SK-N-SH treated with all-trans-retinoic acid at 6 μM for 48 hours (cell line): ENCODE results near the gene OSBPL1A.

Experiments used
- ATAC-seq: fragments of 200-7000 bp; cut with Tn5 transposase; 3 replicates; pipeline ENCODE4 v1.9.1; 2020; ENCODE audit warnings: mild to moderate bottlenecking, moderate library complexity
- ARNTL ChIP-seq: fragments of 450-650 bp; formaldehyde crosslinking; IDR thresholded peaks from 2 replicates; pipeline ENCODE4 v1.5.0; 2020; ENCODE audit warnings: low read depth, mild to moderate bottlenecking, moderate library complexity, borderline replicate concordance
- BACH2 ChIP-seq: fragments of 250-450 bp; sonication (Bioruptor Pico); IDR thresholded peaks from 2 replicates; pipeline ENCODE4 v1.9.0; 2021; ENCODE audit warnings: mild to moderate bottlenecking, borderline replicate concordance
- CSDC2 ChIP-seq: fragments of 250-450 bp; sonication (Bioruptor Pico); IDR thresholded peaks from 2 replicates; pipeline ENCODE4 v1.5.0; 2020; ENCODE audit warnings: mild to moderate bottlenecking, moderate library complexity
- CSRNP3 ChIP-seq: fragments of 250-450 bp; sonication (Bioruptor Pico); IDR thresholded peaks from 2 replicates; pipeline ENCODE4 v1.5.1; 2021; ENCODE audit warnings: mild to moderate bottlenecking, moderate library complexity
- ESRRG ChIP-seq: fragments of 250-450 bp; sonication (Bioruptor Pico); IDR thresholded peaks from 2 replicates; pipeline ENCODE4 v1.6.1; 2021; ENCODE audit warnings: mild to moderate bottlenecking
- GLIS3 ChIP-seq: fragments of 250-450 bp; sonication (Bioruptor Pico); IDR thresholded peaks from 2 replicates; pipeline ENCODE4 v1.5.0; 2020; ENCODE audit warnings: mild to moderate bottlenecking, moderate library complexity
- ISL1 ChIP-seq: fragments of 250-450 bp; sonication (Bioruptor Pico); IDR thresholded peaks from 2 replicates; pipeline ENCODE4 v2.1.2; 2022; ENCODE audit warnings: mild to moderate bottlenecking, moderate library complexity
- OSR1 ChIP-seq: fragments of 250-450 bp; sonication (Bioruptor Pico); IDR thresholded peaks from 2 replicates; pipeline ENCODE4 v1.8.0; 2022; ENCODE audit warnings: moderate library complexity, mild to moderate bottlenecking, inconsistent platforms
- PPARA ChIP-seq: fragments of 250-450 bp; sonication (Bioruptor Pico); IDR thresholded peaks from 2 replicates; pipeline ENCODE4 v1.5.0; 2020; ENCODE audit warnings: mild to moderate bottlenecking, borderline replicate concordance
- RARB ChIP-seq: fragments of 250-450 bp; sonication (Bioruptor Pico); IDR thresholded peaks from 2 replicates; pipeline ENCODE4 v1.8.0; 2021; ENCODE audit warnings: mild to moderate bottlenecking, moderate library complexity
- SNAI2 ChIP-seq: fragments of 250-450 bp; sonication (Bioruptor Pico); IDR thresholded peaks from 2 replicates; pipeline ENCODE4 v1.5.0; 2020; ENCODE audit warnings: mild to moderate bottlenecking, moderate library complexity
- TCF4 ChIP-seq: fragments of 250-450 bp; sonication (Bioruptor Pico); IDR thresholded peaks from 2 replicates; pipeline ENCODE4 v1.8.0; 2021; ENCODE audit warnings: mild to moderate bottlenecking, moderate library complexity, borderline replicate concordance
- TOX ChIP-seq: fragments of 250-450 bp; sonication (Bioruptor Pico); IDR thresholded peaks from 2 replicates; pipeline ENCODE4 v1.8.0; 2021; ENCODE audit warnings: mild to moderate bottlenecking, moderate library complexity, borderline replicate concordance
- TSHZ2 ChIP-seq: fragments of 250-450 bp; sonication (Bioruptor Pico); IDR thresholded peaks from 2 replicates; pipeline ENCODE4 v1.5.0; 2020; ENCODE audit warnings: mild to moderate bottlenecking, moderate library complexity
- ZC3H10 ChIP-seq: fragments of 250-450 bp; sonication (Bioruptor Pico); IDR thresholded peaks from 2 replicates; pipeline ENCODE4 v1.5.1; 2021; ENCODE audit warnings: mild to moderate bottlenecking, moderate library complexity
- ZFP3 ChIP-seq: fragments of 250-450 bp; sonication (Bioruptor Pico); IDR thresholded peaks from 2 replicates; pipeline ENCODE4 v1.5.0; 2020; ENCODE audit warnings: mild to moderate bottlenecking, moderate library complexity
- ZFP30 ChIP-seq: fragments of 450-650 bp; formaldehyde crosslinking; IDR thresholded peaks from 2 replicates; pipeline ENCODE4 v1.5.0; 2022; ENCODE audit warnings: mild to moderate bottlenecking, moderate library complexity
- ZNF565 ChIP-seq: fragments of 450-650 bp; formaldehyde crosslinking; conservative IDR thresholded peaks from 2 replicates; pipeline ENCODE4 v1.5.0; 2020; ENCODE audit warnings: low read depth, mild to moderate bottlenecking, moderate library complexity
- ZNF70 ChIP-seq: fragments of 450-650 bp; formaldehyde crosslinking; IDR thresholded peaks from 2 replicates; pipeline ENCODE4 v1.5.0; 2020; ENCODE audit warnings: mild to moderate bottlenecking, moderate library complexity
- ZNF8 ChIP-seq: fragments of 450-650 bp; formaldehyde crosslinking; IDR thresholded peaks from 2 replicates; pipeline ENCODE4 v1.5.0; 2020; ENCODE audit warnings: mild to moderate bottlenecking, moderate library complexity
- TF ChIP-seq, protein P1 (sequence below): fragments of 250-450 bp; sonication (Bioruptor Pico); IDR thresholded peaks from 2 replicates; pipeline ENCODE4 v1.8.0; 2021; ENCODE audit warnings: low read depth, mild to moderate bottlenecking, moderate library complexity, borderline replicate concordance
- TF ChIP-seq, protein P2 (sequence below): fragments of 250-450 bp; sonication (Bioruptor Pico); IDR thresholded peaks from 2 replicates; pipeline ENCODE4 v1.5.1; 2020; ENCODE audit warnings: low read depth, mild to moderate bottlenecking, moderate library complexity

The OSBPL1A gene

GRCh38 chr18:24346254-24346653, 51.4 kb downstream of the OSBPL1A start:
- no peak for ATAC-seq
- TF ChIP-seq, protein P1, sequence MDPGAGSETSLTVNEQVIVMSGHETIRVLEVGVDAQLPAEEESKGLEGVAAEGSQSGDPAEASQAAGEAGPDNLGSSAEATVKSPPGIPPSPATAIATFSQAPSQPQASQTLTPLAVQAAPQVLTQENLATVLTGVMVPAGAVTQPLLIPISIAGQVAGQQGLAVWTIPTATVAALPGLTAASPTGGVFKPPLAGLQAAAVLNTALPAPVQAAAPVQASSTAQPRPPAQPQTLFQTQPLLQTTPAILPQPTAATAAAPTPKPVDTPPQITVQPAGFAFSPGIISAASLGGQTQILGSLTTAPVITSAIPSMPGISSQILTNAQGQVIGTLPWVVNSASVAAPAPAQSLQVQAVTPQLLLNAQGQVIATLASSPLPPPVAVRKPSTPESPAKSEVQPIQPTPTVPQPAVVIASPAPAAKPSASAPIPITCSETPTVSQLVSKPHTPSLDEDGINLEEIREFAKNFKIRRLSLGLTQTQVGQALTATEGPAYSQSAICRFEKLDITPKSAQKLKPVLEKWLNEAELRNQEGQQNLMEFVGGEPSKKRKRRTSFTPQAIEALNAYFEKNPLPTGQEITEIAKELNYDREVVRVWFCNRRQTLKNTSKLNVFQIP (CRISPR knock-in tag): no peak
- no peak for TF ChIP-seq TCF4 (CRISPR knock-in tag)
- TF ChIP-seq OSR1 (CRISPR knock-in tag): no peak
- no peak for TF ChIP-seq CSRNP3 (CRISPR knock-in tag)
- no peak for TF ChIP-seq ZFP3
- no peak for TF ChIP-seq SNAI2 (CRISPR knock-in tag)
- no peak for TF ChIP-seq TOX
- no peak for TF ChIP-seq ZC3H10 (CRISPR knock-in tag)
- no peak for TF ChIP-seq ZNF8 (CRISPR knock-in tag)
- TF ChIP-seq CSDC2 (CRISPR knock-in tag): no peak
- TF ChIP-seq TSHZ2 (CRISPR knock-in tag): no peak
- no peak for TF ChIP-seq ZNF70 (CRISPR knock-in tag)
- no peak for TF ChIP-seq ESRRG (CRISPR knock-in tag)
- TF ChIP-seq ISL1 (CRISPR knock-in tag): no peak
- TF ChIP-seq ZFP30 (CRISPR knock-in tag): no peak
- TF ChIP-seq PPARA (CRISPR knock-in tag): no peak
- TF ChIP-seq, protein P2, sequence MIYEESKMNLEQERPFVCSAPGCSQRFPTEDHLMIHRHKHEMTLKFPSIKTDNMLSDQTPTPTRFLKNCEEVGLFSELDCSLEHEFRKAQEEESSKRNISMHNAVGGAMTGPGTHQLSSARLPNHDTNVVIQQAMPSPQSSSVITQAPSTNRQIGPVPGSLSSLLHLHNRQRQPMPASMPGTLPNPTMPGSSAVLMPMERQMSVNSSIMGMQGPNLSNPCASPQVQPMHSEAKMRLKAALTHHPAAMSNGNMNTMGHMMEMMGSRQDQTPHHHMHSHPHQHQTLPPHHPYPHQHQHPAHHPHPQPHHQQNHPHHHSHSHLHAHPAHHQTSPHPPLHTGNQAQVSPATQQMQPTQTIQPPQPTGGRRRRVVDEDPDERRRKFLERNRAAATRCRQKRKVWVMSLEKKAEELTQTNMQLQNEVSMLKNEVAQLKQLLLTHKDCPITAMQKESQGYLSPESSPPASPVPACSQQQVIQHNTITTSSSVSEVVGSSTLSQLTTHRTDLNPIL (CRISPR knock-in tag): no peak
- no peak for TF ChIP-seq ZNF565 (CRISPR knock-in tag)
- TF ChIP-seq RARB (CRISPR knock-in tag): no peak
- TF ChIP-seq BACH2 (CRISPR knock-in tag): no peak

DNA sequence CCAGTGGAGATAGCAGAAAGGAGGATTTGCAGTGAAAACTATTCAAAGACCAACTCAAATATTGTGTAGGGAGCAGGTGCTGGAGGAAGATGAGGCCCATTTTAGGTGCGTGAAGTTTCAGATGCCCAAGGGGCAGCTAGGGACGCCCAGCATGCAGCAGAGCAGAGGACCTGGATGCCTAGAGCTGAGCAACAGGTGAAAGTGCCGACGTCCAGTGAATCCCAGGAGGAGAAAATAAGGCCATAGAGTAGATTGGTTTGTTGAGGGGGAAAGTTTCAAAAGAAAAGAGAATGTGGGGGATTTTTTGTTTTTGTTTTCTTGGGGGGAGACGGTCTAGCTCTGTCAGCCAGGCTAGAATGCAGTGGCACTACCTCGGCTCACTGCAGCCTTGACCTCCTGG, 53.1 kb downstream of the OSBPL1A start:
- TF ChIP-seq, protein P1 (CRISPR knock-in tag): no peak
- TF ChIP-seq PPARA (CRISPR knock-in tag) (no peak), GLIS3 (CRISPR knock-in tag) (no peak), ZC3H10 (CRISPR knock-in tag) (no peak), ZNF8 (CRISPR knock-in tag) (no peak), ZFP3 (no peak)
- ATAC-seq: no peak

DNA sequence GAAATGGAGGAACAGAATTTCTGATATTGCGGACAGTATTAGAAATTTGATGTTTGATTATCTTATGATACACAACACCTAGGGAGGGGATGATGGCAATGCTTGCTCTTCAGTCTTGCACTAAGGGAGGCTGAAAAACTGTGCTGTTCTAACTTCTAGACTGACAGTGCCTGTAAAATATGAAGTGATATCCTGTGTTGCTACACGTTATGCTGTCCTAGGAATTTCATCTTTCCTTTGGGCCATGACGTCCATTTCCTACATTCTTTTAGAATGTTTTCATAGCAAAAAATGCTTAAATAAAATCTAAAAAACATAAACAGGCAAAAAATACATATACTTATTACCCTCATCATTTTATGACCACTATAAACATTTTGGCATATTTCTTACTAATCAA, 55.3 kb downstream of the OSBPL1A start:
- no peak for ATAC-seq
- no peak for TF ChIP-seq SNAI2 (CRISPR knock-in tag)
- TF ChIP-seq ISL1 (CRISPR knock-in tag): no peak
- no peak for TF ChIP-seq ARNTL (CRISPR knock-in tag)
- no peak for TF ChIP-seq ZNF70 (CRISPR knock-in tag)
- no peak for TF ChIP-seq ZFP3
- no peak for TF ChIP-seq CSRNP3 (CRISPR knock-in tag)
- TF ChIP-seq TCF4 (CRISPR knock-in tag): no peak
- no peak for TF ChIP-seq ZFP30 (CRISPR knock-in tag)
- TF ChIP-seq ESRRG (CRISPR knock-in tag): no peak
- no peak for TF ChIP-seq PPARA (CRISPR knock-in tag)
- no peak for TF ChIP-seq TOX
